Neural cell (in vitro differentiated cells): Measurements from ENCODE around the gene SRSF2. TPM values are rescaled to one million over a fixed set of nuclear protein-coding genes. Genes with fewer than 3 reads are reported as not detected.

Experiments used
- H2AFZ ChIP-seq: fragments of 200-600, 300-800 bp; sonication (generic), shearing (Covaris generic); 2 replicates; pipeline ENCODE4 v1.6.0; 2014; ENCODE audit warnings: low read depth, mild to moderate bottlenecking, antibody characterized with exemption, low read length, moderate library complexity
- H3F3A ChIP-seq: fragments of 200-600 bp; shearing (Covaris generic); 2 replicates; pipeline ENCODE4 v1.6.1; 2016; ENCODE audit warnings: mild to moderate bottlenecking, moderate library complexity, mixed read lengths, antibody characterized with exemption, low read length; ENCODE audit not compliant: insufficient read depth, poor library complexity, severe bottlenecking
- H3K27ac ChIP-seq: fragments of 200-600, 300-800 bp; sonication (generic), shearing (Covaris generic); 2 replicates; pipeline ENCODE4 v1.5.1; 2014; ENCODE audit warnings: mild to moderate bottlenecking, low read length, moderate library complexity
- H3K27me3 ChIP-seq: fragments of 300-800, 200-600 bp; sonication (generic), shearing (Covaris generic); 2 replicates; pipeline ENCODE4 v1.6.0; 2014; ENCODE audit warnings: mild to moderate bottlenecking, low read depth, low read length, moderate library complexity; ENCODE audit not compliant: insufficient read depth
- H3K36me3 ChIP-seq: fragments of 300-800, 200-600 bp; sonication (generic), shearing (Covaris generic); 2 replicates; pipeline ENCODE4 v1.5.1; 2014; ENCODE audit warnings: mild to moderate bottlenecking, antibody characterized with exemption, low read length, moderate library complexity; ENCODE audit not compliant: insufficient read depth
- H3K4me2 ChIP-seq: fragments of 300-800, 200-600 bp; sonication (generic), shearing (Covaris generic); 2 replicates; pipeline ENCODE4 v1.6.0; 2014; ENCODE audit warnings: mild to moderate bottlenecking, low read length
- H3K4me3 ChIP-seq: fragments of 300-800, 200-600 bp; sonication (generic), shearing (Covaris generic); 2 replicates; pipeline ENCODE4 v1.5.1; 2014; ENCODE audit warnings: mild to moderate bottlenecking, low read length, moderate library complexity
- H3K79me2 ChIP-seq: fragments of 200-600 bp; shearing (Covaris generic); replicated peaks from 2 replicates; pipeline ENCODE4 v1.6.0; 2014; ENCODE audit warnings: mild to moderate bottlenecking, low read length, moderate library complexity; ENCODE audit not compliant: insufficient read depth
- H3K9ac ChIP-seq: fragments of 300-800, 200-600 bp; sonication (generic), shearing (Covaris generic); 2 replicates; pipeline ENCODE4 v1.6.1; 2016; ENCODE audit warnings: mild to moderate bottlenecking, low read length, mixed read lengths
- H3K9me2 ChIP-seq: fragments of 200-600 bp; shearing (Covaris generic); 2 replicates; pipeline ENCODE4 v1.6.1; 2016; ENCODE audit warnings: mild to moderate bottlenecking, low read length, mixed read lengths; ENCODE audit not compliant: insufficient read depth
- H3K9me3 ChIP-seq: fragments of 200-600, 300-800 bp; sonication (generic), shearing (Covaris generic); 2 replicates; pipeline ENCODE4 v1.6.1; 2016; ENCODE audit warnings: mild to moderate bottlenecking, mixed run types, low read length, moderate library complexity, mixed read lengths
- H4K20me1 ChIP-seq: fragments of 200-600 bp; shearing (Covaris generic); 2 replicates; pipeline ENCODE4 v1.6.1; 2016; ENCODE audit warnings: mild to moderate bottlenecking, mixed run types; ENCODE audit not compliant: insufficient read depth
- CTCF ChIP-seq: fragments of 450-650 bp; IDR thresholded peaks from 2 replicates; pipeline ENCODE4 v1.5.1; 2014; ENCODE audit warnings: antibody characterized with exemption, mild to moderate bottlenecking, moderate library complexity; ENCODE audit not compliant: poor library complexity, severe bottlenecking
- EP300 ChIP-seq: fragments of 450-650 bp; conservative IDR thresholded peaks from 2 replicates; pipeline ENCODE4 v1.6.1; 2014; ENCODE audit warnings: antibody characterized with exemption, mild to moderate bottlenecking, moderate library complexity; ENCODE audit not compliant: poor library complexity, severe bottlenecking
- EZH2 ChIP-seq: fragments of 200-600, 300-800 bp; shearing (Covaris generic), sonication (generic); IDR thresholded peaks from 2 replicates; pipeline ENCODE4 v1.6.1; 2014; ENCODE audit warnings: antibody characterized with exemption, low read length, borderline replicate concordance, mild to moderate bottlenecking; ENCODE audit not compliant: insufficient read depth, poor library complexity, severe bottlenecking
- MXI1 ChIP-seq: fragments of 450-650 bp; conservative IDR thresholded peaks from 2 replicates; pipeline ENCODE4 v1.6.1; 2014; ENCODE audit warnings: antibody characterized with exemption, mild to moderate bottlenecking; ENCODE audit not compliant: poor library complexity, severe bottlenecking
- POLR2AphosphoS5 ChIP-seq: IDR thresholded peaks from 2 replicates; pipeline ENCODE4 v1.6.1; 2012
- RAD21 ChIP-seq: fragments of 450-650 bp; conservative IDR thresholded peaks from 2 replicates; pipeline ENCODE4 v1.6.1; 2014; ENCODE audit warnings: antibody characterized with exemption, mild to moderate bottlenecking, moderate library complexity
- REST ChIP-seq: IDR thresholded peaks from 2 replicates; pipeline ENCODE4 v1.6.1; 2012; ENCODE audit warnings: borderline replicate concordance
- SMC3 ChIP-seq: fragments of 450-650 bp; conservative IDR thresholded peaks from 2 replicates; pipeline ENCODE4 v1.6.1; 2014; ENCODE audit warnings: antibody characterized with exemption, mild to moderate bottlenecking, moderate library complexity; ENCODE audit not compliant: poor library complexity
- TAF1 ChIP-seq: IDR thresholded peaks from 2 replicates; pipeline ENCODE4 v1.6.1; 2012; ENCODE audit warnings: low read depth
- polyA plus RNA-seq: library from polyadenylated mRNA; depleted of rRNA; stranded (reverse); fragments of >200 nt; gene quantifications from 2 replicates; pipeline ENCODE4 v1.2.3, GENCODE V29; 2014

Gene SRSF2
- polyA plus RNA-seq, 1 donor from 2014 or later: 355 TPM

DNA sequence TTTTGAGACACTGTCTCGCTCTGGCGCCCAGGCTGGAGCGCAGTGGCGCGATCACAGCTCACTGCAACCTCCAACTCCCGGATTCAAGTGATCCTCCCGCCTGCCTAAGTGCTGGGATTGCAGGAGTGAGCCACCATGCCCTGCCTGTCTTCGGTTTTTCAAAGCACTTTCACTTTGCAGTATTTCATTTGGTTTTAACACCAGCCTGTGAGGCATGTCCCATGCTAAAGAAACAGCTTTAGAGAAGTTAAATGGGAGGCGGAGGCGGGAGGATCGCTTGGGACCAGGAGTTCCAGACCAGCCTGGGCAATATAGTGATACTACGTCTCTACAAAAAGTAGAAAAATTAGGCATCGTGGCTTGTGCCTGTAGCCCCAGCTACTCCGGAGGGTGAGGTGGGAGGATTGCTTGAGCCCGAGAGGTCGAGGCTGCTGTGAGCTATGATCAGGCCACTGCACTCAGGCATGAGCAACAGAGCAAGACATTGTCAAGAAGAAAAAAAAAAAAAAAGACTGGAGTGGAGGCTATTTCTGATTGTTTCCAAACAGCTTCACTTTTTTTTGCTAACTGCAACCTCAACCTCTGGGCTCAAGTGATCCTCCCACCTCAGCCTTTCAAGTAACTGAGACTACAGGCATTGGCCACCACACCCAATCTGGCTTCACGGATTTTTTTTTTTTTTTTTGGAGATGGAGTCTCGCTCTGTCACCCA is 9.2 kb downstream of the SRSF2 start:
- Histone ChIP-seq H3K4me2 (peak overlapping the region; percentile 98), H3K4me3 (peak overlapping the region; percentile 100), H3F3A (no peaks in the 10 kb centered on the region), H3K27ac (peak overlapping the region; percentile 95), H3K27me3 (no peaks in the 10 kb centered on the region), H4K20me1 (no peaks in the 10 kb centered on the region), H3K79me2 (peaks cover 24% of the 10 kb centered on the region), H3K9ac (peak overlapping the region; percentile 97), H3K9me2 (no peaks in the 10 kb centered on the region), H3K36me3 (no peaks in the 10 kb centered on the region), H2AFZ (no peak overlapping the region), H3K9me3 (no peaks in the 10 kb centered on the region)
- no peak for TF ChIP-seq MXI1
- no peak for TF ChIP-seq SMC3
- TF ChIP-seq POLR2AphosphoS5: no peak
- TF ChIP-seq REST: no peak
- no peak for TF ChIP-seq EZH2
- TF ChIP-seq RAD21: no peak
- no peak for TF ChIP-seq EP300
- no peak for TF ChIP-seq CTCF
- TF ChIP-seq TAF1: no peak

- Histone ChIP-seq H3K9ac (peak within 1 kb of the TSS; percentile 97), H3K4me2 (peak within 1 kb of the TSS; percentile 98), H3K9me2 (no peaks in the 10 kb centered on the region), H3K79me2 (peaks cover 24% of the 10 kb centered on the region), H3K9me3 (no peaks in the 10 kb centered on the region), H3K27ac (peak within 1 kb of the TSS; percentile 95), H3F3A (no peaks in the 10 kb centered on the region), H3K36me3 (no peaks in the 10 kb centered on the region), H4K20me1 (no peaks in the 10 kb centered on the region), H3K27me3 (no peaks in the 10 kb centered on the region), H2AFZ (peak within 1 kb of the TSS; percentile 65), H3K4me3 (peak within 1 kb of the TSS; percentile 100)
- TF ChIP-seq TAF1: peak; percentile 35
- TF ChIP-seq CTCF: peak; percentile 85
- peak; percentile 84 for TF ChIP-seq SMC3
- TF ChIP-seq REST: peak; percentile 15
- TF ChIP-seq MXI1: peak; percentile 95
- TF ChIP-seq EP300: no peak
- peak; percentile 85 for TF ChIP-seq POLR2AphosphoS5
- peak; percentile 68 for TF ChIP-seq RAD21
- TF ChIP-seq EZH2: no peak
Measured at GRCh38 chr17:76726776-76727718, 10.1 kb downstream of the SRSF2 start, which contains the start of gene METTL23. Gene METTL23, plus strand, starts transcription at chr17:76726839. Its CDS starts 2,872 bp downstream, at chr17:76729711.
